ENCODE results near the gene BRD1.

- TF ChIP-seq, protein P1, sequence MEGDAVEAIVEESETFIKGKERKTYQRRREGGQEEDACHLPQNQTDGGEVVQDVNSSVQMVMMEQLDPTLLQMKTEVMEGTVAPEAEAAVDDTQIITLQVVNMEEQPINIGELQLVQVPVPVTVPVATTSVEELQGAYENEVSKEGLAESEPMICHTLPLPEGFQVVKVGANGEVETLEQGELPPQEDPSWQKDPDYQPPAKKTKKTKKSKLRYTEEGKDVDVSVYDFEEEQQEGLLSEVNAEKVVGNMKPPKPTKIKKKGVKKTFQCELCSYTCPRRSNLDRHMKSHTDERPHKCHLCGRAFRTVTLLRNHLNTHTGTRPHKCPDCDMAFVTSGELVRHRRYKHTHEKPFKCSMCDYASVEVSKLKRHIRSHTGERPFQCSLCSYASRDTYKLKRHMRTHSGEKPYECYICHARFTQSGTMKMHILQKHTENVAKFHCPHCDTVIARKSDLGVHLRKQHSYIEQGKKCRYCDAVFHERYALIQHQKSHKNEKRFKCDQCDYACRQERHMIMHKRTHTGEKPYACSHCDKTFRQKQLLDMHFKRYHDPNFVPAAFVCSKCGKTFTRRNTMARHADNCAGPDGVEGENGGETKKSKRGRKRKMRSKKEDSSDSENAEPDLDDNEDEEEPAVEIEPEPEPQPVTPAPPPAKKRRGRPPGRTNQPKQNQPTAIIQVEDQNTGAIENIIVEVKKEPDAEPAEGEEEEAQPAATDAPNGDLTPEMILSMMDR (IDR thresholded peaks at IDR 0.05; ENCODE audit: insufficient read depth, low read depth, low read length) = no peak
- no peak for TF ChIP-seq EZH2 (IDR thresholded peaks at IDR 0.05; ENCODE audit: insufficient read depth, low read length)
These were observed 18.2 kb upstream of the BRD1 start for GRCh38 chr22:49845666-49846459.

Measured in astrocyte (in vitro differentiated cells and primary cell).